Prostate gland (tissue), 2 donors: ENCODE data around the gene IQGAP3.

Experiments used
- CTCF ChIP-seq, 4 experiments: fragments of 200-600 bp in 2 of 4; fragments of 450-650 bp in 2 of 4; sonication (generic) in 2 of 4; IDR thresholded peaks; 1 replicate in 3 of 4; 2 replicates in 1 of 4; pipeline ENCODE4 v1.5.1; 2016 to 2019; ENCODE audit warnings: antibody characterized with exemption in 4 of 4, mild to moderate bottlenecking in 2 of 4, moderate library complexity in 2 of 4
- POLR2A ChIP-seq: fragments of 450-650 bp; IDR thresholded peaks from one replicate; pipeline ENCODE4 v1.6.1; 2016; ENCODE audit warnings: antibody characterized with exemption, mild to moderate bottlenecking
- POLR2AphosphoS5 ChIP-seq: sonication (generic); formaldehyde crosslinking; IDR thresholded peaks from one replicate; pipeline ENCODE4 v1.6.1; 2017; ENCODE audit warnings: antibody characterized with exemption

GRCh38 chr1:156503698-156504437 is 68.5 kb downstream of the IQGAP3 start:
- TF ChIP-seq POLR2AphosphoS5 (no peak), POLR2A (no peak), CTCF (IDR thresholded peaks at IDR 0.05) (no peak)
